Panc1 (cell line): ENCODE measurements around the gene SCGB1C1.

Experiments used
- CTCF ChIP-seq: fragments of 450-650 bp; IDR thresholded peaks from 2 replicates; pipeline ENCODE4 v1.5.1; 2017; ENCODE audit warnings: mild to moderate bottlenecking
- POLR2AphosphoS5 ChIP-seq: IDR thresholded peaks from 2 replicates; pipeline ENCODE4 v1.6.1; 2012; ENCODE audit warnings: mild to moderate bottlenecking, low read depth, low read length, moderate library complexity

- TF ChIP-seq CTCF, result no peak
- TF ChIP-seq POLR2AphosphoS5, result no peak
These were observed 48.8 kb downstream of the SCGB1C1 start for GRCh38 chr11:241634-242033.
